Measurements from ENCODE around the gene RASSF5. TPM values are rescaled to one million over a fixed set of nuclear protein-coding genes. Genes with fewer than 3 reads are reported as not detected.

Gene RASSF5
- total and polyA plus RNA-seq, 2 of the 13 experiments (the other 11 are each of a cell fraction or from before 2014, with no cell fraction given) = 0.18 to 0.40 TPM

- peak; percentile 27; the same call in 1 of the 2 replicates for TF ChIP-seq ZNF687 (CRISPR knock-in tag; IDR thresholded peaks at IDR 0.05)
- TF ChIP-seq HMGXB4 (CRISPR knock-in tag; IDR thresholded peaks at IDR 0.05; ENCODE audit: borderline replicate concordance in 1 of 2, low read depth in 1 of 2) = 0 out of 4 replicates have a peak, but pooled peaks of 1 of the 2 experiments have one; percentile 31
- peak; percentile 92 for TF ChIP-seq STAG1 (CRISPR knock-in tag; IDR thresholded peaks at IDR 0.05)
- TF ChIP-seq SMC3 (IDR thresholded peaks at IDR 0.05; ENCODE audit: low read length) = peak; percentile 50; the same call in 1 of the 2 replicates
- TF ChIP-seq RAD21 (CRISPR knock-in tag; IDR thresholded peaks at IDR 0.05) = peak; percentile 80
- no peak for TF ChIP-seq HNF4G (IDR thresholded peaks at IDR 0.05; ENCODE audit: borderline replicate concordance, low read depth, low read length)
- no peak for TF ChIP-seq HNF4G (CRISPR knock-in tag; IDR thresholded peaks at IDR 0.05; ENCODE audit: borderline replicate concordance, low read depth)
- TF ChIP-seq ZFX (CRISPR knock-in tag; IDR thresholded peaks at IDR 0.05; ENCODE audit: low read depth) = peak; percentile 35; the same call in 1 of the 2 replicates
- no peak for TF ChIP-seq SOX13 (IDR thresholded peaks at IDR 0.05)
- no peak for TF ChIP-seq SOX13 (CRISPR knock-in tag; conservative IDR thresholded peaks at IDR 0.05 in 1 of 2, IDR thresholded peaks at IDR 0.05 in 1 of 2)
- TF ChIP-seq XRCC5 (optimal IDR thresholded peaks at IDR 0.05; ENCODE audit: low read length) = peak; percentile 60
- TF ChIP-seq ATF3 (CRISPR knock-in tag; IDR thresholded peaks at IDR 0.05) = no peak
- no peak for TF ChIP-seq KLF12 (CRISPR knock-in tag; IDR thresholded peaks at IDR 0.05; ENCODE audit: borderline replicate concordance)
- 0 out of 2 replicates have a peak, but pooled peaks have one; percentile 53 for TF ChIP-seq ZNF614 (CRISPR knock-in tag; IDR thresholded peaks at IDR 0.05; ENCODE audit: borderline replicate concordance)
- 0 out of 2 replicates have a peak, but pooled peaks have one; percentile 49 for TF ChIP-seq HMGXB3 (CRISPR knock-in tag; IDR thresholded peaks at IDR 0.05; ENCODE audit: borderline replicate concordance)
Observed at GRCh38 chr1:206489980-206490770, 17.2 kb upstream of the RASSF5 start (continued).
